HCT116 (cell line): ENCODE results near the gene MBD3L1.

Experiments used
- CBX3 ChIP-seq: IDR thresholded peaks from 2 replicates; pipeline ENCODE4 v1.6.1; 2012; ENCODE audit warnings: low read depth
- CEBPB ChIP-seq: IDR thresholded peaks from 2 replicates; pipeline ENCODE4 v1.6.1; 2012; ENCODE audit warnings: low read depth
- EZH2 ChIP-seq: fragments of 200-600 bp; sonication (generic); IDR thresholded peaks from 2 replicates; pipeline ENCODE4 v1.6.1; 2017; ENCODE audit warnings: antibody characterized with exemption, mixed run types
- EZH2phosphoT487 ChIP-seq: fragments of 200-600 bp; IDR thresholded peaks from 2 replicates; pipeline ENCODE4 v1.6.1; 2018; ENCODE audit warnings: antibody characterized with exemption, borderline replicate concordance
- FOSL1 ChIP-seq: IDR thresholded peaks from 2 replicates; pipeline ENCODE4 v1.6.1; 2012; ENCODE audit warnings: low read depth
- POLR2A ChIP-seq: IDR thresholded peaks from 2 replicates; pipeline ENCODE4 v1.7.0; 2011; ENCODE audit warnings: borderline replicate concordance; ENCODE audit not compliant: insufficient read depth, insufficient read length; ENCODE audit errors: extremely low read depth
- POLR2AphosphoS5 ChIP-seq: IDR thresholded peaks from 2 replicates; pipeline ENCODE4 v1.6.1; 2011; ENCODE audit warnings: mild to moderate bottlenecking, low read depth, low read length, moderate library complexity
- RAD21 ChIP-seq: IDR thresholded peaks from 2 replicates; pipeline ENCODE4 v1.6.1; 2012; ENCODE audit warnings: low read depth, mild to moderate bottlenecking
- ZNF274 ChIP-seq: fragments of 200-500 bp; sonication (Bioruptor generic); IDR thresholded peaks from 2 replicates; pipeline ENCODE4 v1.6.1; 2014; ENCODE audit warnings: mild to moderate bottlenecking, low read depth, low read length, inconsistent platforms
- TF ChIP-seq, protein P1 (sequence below), 3 experiments: fragments of 200-600 bp in 1 of 3; sonication (generic) in 1 of 3; IDR thresholded peaks in 2 of 3; conservative IDR thresholded peaks in 1 of 3; 2 replicates each; pipeline ENCODE4 v1.5.1; 2012 to 2017; ENCODE audit warnings: low read depth in 2 of 3, low read length in 2 of 3, antibody characterized with exemption in 1 of 3, borderline replicate concordance in 1 of 3, control low read depth in 1 of 3, mild to moderate bottlenecking in 1 of 3, mixed read lengths in 1 of 3, mixed run types in 1 of 3, moderate library complexity in 1 of 3; ENCODE audit not compliant: insufficient read depth in 1 of 3
- TF ChIP-seq, protein P2 (sequence below): IDR thresholded peaks from 2 replicates; pipeline ENCODE4 v1.6.1; 2012

GRCh38 chr19:8866344-8866743, 34.2 kb downstream of the MBD3L1 start:
- TF ChIP-seq POLR2A (no peak), EZH2 (no peak), FOSL1 (no peak), CEBPB (no peak), EZH2phosphoT487 (no peak), POLR2AphosphoS5 (no peak), CBX3 (no peak), RAD21 (no peak), ZNF274 (no peak)
- TF ChIP-seq, protein P1, sequence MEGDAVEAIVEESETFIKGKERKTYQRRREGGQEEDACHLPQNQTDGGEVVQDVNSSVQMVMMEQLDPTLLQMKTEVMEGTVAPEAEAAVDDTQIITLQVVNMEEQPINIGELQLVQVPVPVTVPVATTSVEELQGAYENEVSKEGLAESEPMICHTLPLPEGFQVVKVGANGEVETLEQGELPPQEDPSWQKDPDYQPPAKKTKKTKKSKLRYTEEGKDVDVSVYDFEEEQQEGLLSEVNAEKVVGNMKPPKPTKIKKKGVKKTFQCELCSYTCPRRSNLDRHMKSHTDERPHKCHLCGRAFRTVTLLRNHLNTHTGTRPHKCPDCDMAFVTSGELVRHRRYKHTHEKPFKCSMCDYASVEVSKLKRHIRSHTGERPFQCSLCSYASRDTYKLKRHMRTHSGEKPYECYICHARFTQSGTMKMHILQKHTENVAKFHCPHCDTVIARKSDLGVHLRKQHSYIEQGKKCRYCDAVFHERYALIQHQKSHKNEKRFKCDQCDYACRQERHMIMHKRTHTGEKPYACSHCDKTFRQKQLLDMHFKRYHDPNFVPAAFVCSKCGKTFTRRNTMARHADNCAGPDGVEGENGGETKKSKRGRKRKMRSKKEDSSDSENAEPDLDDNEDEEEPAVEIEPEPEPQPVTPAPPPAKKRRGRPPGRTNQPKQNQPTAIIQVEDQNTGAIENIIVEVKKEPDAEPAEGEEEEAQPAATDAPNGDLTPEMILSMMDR (IDR thresholded peaks at IDR 0.05 in 2 of 3, conservative IDR thresholded peaks at IDR 0.05 in 1 of 3; ENCODE audit: borderline replicate concordance in 1 of 3, insufficient read depth in 1 of 3, low read depth in 2 of 3, low read length in 2 of 3) = no peak
- TF ChIP-seq, protein P2, sequence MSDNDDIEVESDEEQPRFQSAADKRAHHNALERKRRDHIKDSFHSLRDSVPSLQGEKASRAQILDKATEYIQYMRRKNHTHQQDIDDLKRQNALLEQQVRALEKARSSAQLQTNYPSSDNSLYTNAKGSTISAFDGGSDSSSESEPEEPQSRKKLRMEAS = no peak
